Body of pancreas (tissue), 4 donors: ENCODE results near the gene TNFRSF25. TPM values are rescaled to one million over a fixed set of nuclear protein-coding genes. Genes with fewer than 3 reads are reported as not detected.

ENCODE experiments used
- ATAC-seq: fragments of 150-250 bp; one replicate; pipeline ENCODE4 v1.9.1; 2016
- DNase-seq, 4 donors: peaks; one replicate each; pipeline ENCODE4 v3.0.0-alpha.2; 2019
- H3K27ac ChIP-seq, 4 donors: fragments of 200-600 bp; sonication (generic); 1 replicate in 3 of 4; 2 replicates in 1 of 4; pipeline versions ENCODE4 v1.5.1 to v1.6.1; 2016 to 2019; ENCODE audit warnings: mild to moderate bottlenecking in 1 of 4, mixed read lengths in 1 of 4, moderate library complexity in 1 of 4
- H3K27me3 ChIP-seq, 2 donors: fragments of 200-600 bp; sonication (generic); one replicate each; pipeline ENCODE4 v1.6.0; 2016; ENCODE audit warnings: mild to moderate bottlenecking in 1 of 2
- H3K36me3 ChIP-seq, 2 donors: fragments of 200-600 bp; sonication (generic); replicated peaks in 1 of 2; 2 replicates each; pipeline ENCODE4 v1.5.1; 2016; ENCODE audit warnings: low read depth in 2 of 2; ENCODE audit not compliant: insufficient read depth in 1 of 2
- H3K4me1 ChIP-seq: fragments of 200-600 bp; sonication (generic); one replicate; pipeline ENCODE4 v1.6.0; 2016
- H3K4me3 ChIP-seq, 2 donors: fragments of 200-600 bp; sonication (generic); 1 replicate in 1 of 2; 2 replicates in 1 of 2; pipeline ENCODE4 v1.5.1; 2016 to 2019
- H3K9me3 ChIP-seq, 3 donors: fragments of 200-600 bp; sonication (generic); 1 replicate in 2 of 3; 2 replicates in 1 of 3; pipeline ENCODE4 v1.5.1; 2016
- POLR2A ChIP-seq, 3 donors: fragments of 450-650 bp; IDR thresholded peaks; one replicate each; pipeline ENCODE4 v1.6.1; 2016; ENCODE audit warnings: antibody characterized with exemption in 3 of 3, mild to moderate bottlenecking in 2 of 3
- WGBS, 2 donors: methylation state at CpG; one replicate each; pipeline ENCODE4 v1.1.5; 2017; 5-methylcytosine and 5-hydroxymethylcytosine counted together
- intact Hi-C: fragments of 100-400 bp; cut with DNase I; formaldehyde crosslinking; loops from one replicate; pipeline ENCODE4 v1.15.1; 2023
- total RNA-seq, 2 donors: library from RNA; depleted of rRNA; stranded (reverse); fragments of >200 nt; gene quantifications; one replicate each; pipeline ENCODE4 v1.1.0, GENCODE V29; 2016
- TF ChIP-seq, protein P1 (sequence below), 7 experiments: fragments of 450-650 bp in 4 of 7; fragments of 200-600 bp in 3 of 7; sonication (generic) in 3 of 7; IDR thresholded peaks; one replicate each; pipeline ENCODE4 v1.5.1; 2016 to 2019; ENCODE audit warnings: antibody characterized with exemption in 7 of 7

The TNFRSF25 gene
- total RNA-seq, 2 donors from 2014 or later, result 4.2 to 23.1 TPM

DNA sequence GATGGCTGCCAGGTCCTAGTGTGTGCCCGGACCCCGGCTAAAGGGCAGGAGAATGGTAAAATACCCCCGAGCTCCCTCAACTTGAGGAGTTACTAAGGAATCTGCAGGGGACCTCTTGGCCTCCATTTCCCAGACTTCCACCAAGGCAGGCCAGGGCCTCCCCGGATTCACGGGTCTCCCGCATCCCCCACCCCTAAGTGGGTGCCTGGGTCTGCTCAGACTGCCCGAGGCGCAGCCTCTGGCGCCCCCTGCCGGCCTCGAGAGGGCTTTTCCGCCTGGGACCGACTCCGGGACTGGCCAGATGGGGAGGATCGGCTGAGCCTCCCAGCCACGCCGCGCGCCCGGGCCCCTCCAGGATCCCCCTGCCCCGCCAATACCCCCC, 23.8 kb upstream of the TNFRSF25 start:
- H3K4me1 ChIP-seq, result peaks cover 42% of the 10 kb centered on the region
- 9 to 13% methylated on average over 3 to 21 of the region's 21 CpGs for WGBS, 2 donors
- peak overlapping the region; percentile 58 to 74 for H3K4me3 ChIP-seq
- peaks cover 0 to 13% of the 10 kb centered on the region in 2 donors for H3K27me3 ChIP-seq
- H3K9me3 ChIP-seq, result no peaks in the 10 kb centered on the region
- intact Hi-C loops, result loop anchor here (10.0 kb wide), 1 partner anchor 155 kb away; no protein-coding TSS in a partner anchor
- no peaks in the 10 kb centered on the region for H3K36me3 ChIP-seq
- ATAC-seq, result peak; percentile 68
- peak; percentile 72 to 77 (median 75) for DNase-seq
- no peak for TF ChIP-seq POLR2A (IDR thresholded peaks at IDR 0.05)
- TF ChIP-seq, protein P1, sequence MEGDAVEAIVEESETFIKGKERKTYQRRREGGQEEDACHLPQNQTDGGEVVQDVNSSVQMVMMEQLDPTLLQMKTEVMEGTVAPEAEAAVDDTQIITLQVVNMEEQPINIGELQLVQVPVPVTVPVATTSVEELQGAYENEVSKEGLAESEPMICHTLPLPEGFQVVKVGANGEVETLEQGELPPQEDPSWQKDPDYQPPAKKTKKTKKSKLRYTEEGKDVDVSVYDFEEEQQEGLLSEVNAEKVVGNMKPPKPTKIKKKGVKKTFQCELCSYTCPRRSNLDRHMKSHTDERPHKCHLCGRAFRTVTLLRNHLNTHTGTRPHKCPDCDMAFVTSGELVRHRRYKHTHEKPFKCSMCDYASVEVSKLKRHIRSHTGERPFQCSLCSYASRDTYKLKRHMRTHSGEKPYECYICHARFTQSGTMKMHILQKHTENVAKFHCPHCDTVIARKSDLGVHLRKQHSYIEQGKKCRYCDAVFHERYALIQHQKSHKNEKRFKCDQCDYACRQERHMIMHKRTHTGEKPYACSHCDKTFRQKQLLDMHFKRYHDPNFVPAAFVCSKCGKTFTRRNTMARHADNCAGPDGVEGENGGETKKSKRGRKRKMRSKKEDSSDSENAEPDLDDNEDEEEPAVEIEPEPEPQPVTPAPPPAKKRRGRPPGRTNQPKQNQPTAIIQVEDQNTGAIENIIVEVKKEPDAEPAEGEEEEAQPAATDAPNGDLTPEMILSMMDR (IDR thresholded peaks at IDR 0.05), result peak; percentile 70 to 95 (median 81)
- peak overlapping the region in 3 of 4 donors; percentile 80 to 85 (median 84) for H3K27ac ChIP-seq

DNA sequence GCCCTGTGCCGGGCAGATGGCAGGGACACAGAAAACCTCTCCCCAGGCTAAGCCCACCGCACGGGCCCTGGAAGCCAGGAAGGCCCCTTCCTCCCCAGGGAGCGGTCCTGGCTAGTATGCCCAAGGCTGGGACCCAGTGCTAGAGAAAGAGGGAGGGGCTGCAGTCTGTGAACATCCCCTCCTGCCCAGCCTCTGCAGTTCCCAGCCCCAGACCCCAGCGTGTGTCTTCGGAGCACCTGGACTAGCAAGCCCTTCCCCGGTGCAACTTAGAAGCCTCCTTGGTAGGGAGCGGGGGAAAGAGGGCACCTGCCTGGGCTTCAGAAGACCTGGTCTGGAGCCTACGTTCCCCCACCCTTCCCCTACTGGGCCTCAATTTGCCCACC, 23.4 kb upstream of the TNFRSF25 start:
- no peak for DNase-seq
- intact Hi-C loops, result loop anchor here (10.0 kb wide), 1 partner anchor 155 kb away; no protein-coding TSS in a partner anchor
- 48% methylated on average over 9 of the region's 9 CpGs; no CpG with 5 or more reads in 1 of the 2 donors for WGBS, 2 donors
- TF ChIP-seq, protein P1 (IDR thresholded peaks at IDR 0.05), result no peak
- no peak for TF ChIP-seq POLR2A (IDR thresholded peaks at IDR 0.05)
- Histone ChIP-seq H3K27ac (no peak overlapping the region), H3K4me1 (peaks cover 43% of the 10 kb centered on the region), H3K9me3 (no peaks in the 10 kb centered on the region), H3K4me3 (no peak overlapping the region), H3K27me3 (peaks cover 0 to 17% of the 10 kb centered on the region in 2 donors), H3K36me3 (no peaks in the 10 kb centered on the region)
- ATAC-seq, result no peak

DNA sequence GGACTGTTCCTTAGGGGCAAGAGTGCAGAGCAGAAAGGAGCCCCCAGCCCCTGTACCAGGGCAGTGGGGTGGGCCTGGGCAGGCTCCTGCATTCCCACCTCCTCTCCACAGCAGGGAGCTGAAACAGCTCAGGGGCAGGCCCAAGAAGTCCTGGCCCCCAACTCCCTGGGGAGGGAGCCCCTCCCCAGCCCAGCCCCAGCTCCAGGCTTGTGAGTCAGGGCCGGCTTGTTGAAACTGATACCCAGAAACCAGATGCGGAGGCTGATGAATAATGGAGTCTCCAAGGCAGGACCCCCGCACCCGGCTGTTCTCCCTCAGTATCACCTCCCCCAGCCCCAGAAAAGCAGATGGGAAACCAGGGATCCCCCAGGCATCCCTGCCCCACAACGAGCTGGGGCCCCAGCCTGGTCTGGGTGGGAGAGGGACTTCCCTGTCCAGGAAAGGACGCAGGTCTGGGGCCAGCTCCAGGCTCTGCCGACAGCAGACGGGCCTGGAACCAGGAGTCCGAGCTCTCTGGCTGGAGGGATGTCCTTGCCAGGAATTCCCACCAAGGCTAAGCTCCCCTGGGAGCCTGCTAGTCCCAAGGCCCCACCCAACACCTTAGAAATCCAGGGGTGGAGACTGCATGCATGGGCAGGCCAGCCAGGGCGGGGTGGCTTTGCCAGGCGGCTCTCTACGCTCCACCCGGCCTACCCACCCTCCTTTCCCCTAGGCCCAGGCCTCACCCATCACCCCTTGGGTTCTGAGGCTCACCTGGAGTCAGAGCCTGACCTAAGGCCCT, 22.8 kb upstream of the TNFRSF25 start:
- peaks cover 0 to 17% of the 10 kb centered on the region in 2 donors for H3K27me3 ChIP-seq
- intact Hi-C loops, result loop anchor here (10.0 kb wide), 1 partner anchor 156 kb away; no protein-coding TSS in a partner anchor
- H3K4me3 ChIP-seq, result no peak overlapping the region
- ATAC-seq (no peak), DNase-seq (no peak)
- H3K4me1 ChIP-seq, result peaks cover 43% of the 10 kb centered on the region
- no peak overlapping the region for H3K27ac ChIP-seq
- no peaks in the 10 kb centered on the region for H3K36me3 ChIP-seq
- TF ChIP-seq POLR2A (IDR thresholded peaks at IDR 0.05), result no peak
- TF ChIP-seq, protein P1 (IDR thresholded peaks at IDR 0.05), result no peak
- no peaks in the 10 kb centered on the region for H3K9me3 ChIP-seq
- 53 to 81% methylated on average over 8 to 10 of the region's 13 CpGs for WGBS, 2 donors

DNA sequence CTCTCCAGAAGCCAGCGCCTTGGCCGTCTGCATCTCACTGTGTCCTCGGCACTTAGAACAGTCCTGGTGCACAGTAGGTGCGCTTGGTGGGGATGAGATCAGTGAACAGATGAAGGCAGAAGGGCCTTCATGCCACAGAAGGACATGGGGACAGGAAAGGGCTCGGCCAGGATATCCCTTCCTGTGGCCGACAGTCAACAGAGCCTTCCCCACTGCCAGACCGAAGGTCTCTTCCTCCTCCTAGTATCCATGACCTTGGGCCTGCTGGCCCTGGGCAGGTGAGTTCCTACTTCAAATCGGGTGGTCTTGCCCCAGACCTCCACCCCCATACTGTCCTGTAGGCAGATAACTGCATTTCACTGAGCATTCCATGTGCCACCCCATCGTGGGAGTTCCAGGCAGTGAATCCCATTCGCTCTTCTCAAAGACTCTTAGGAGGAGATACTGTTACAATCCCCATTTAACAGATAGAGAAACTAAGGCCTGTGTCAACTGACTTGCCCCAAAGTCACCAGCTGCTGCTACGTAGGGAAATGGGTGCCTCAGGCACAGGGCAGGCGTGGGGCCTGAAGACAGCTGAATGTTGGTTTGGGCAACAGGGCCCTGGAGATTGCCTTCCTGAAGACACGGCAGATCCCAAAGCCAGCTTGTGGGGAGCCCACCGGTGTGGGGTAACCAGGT, 22.0 kb upstream of the TNFRSF25 start:
- WGBS, 2 donors, result 78 to 82% methylated on average over 11 to 14 of the region's 14 CpGs
- Histone ChIP-seq H3K9me3 (no peaks in the 10 kb centered on the region), H3K27ac (no peak overlapping the region), H3K27me3 (peaks cover 0 to 17% of the 10 kb centered on the region in 2 donors), H3K36me3 (no peaks in the 10 kb centered on the region), H3K4me1 (peaks cover 43% of the 10 kb centered on the region), H3K4me3 (no peak overlapping the region)
- ATAC-seq, result no peak
- DNase-seq, result no peak
- TF ChIP-seq POLR2A (IDR thresholded peaks at IDR 0.05), result no peak
- TF ChIP-seq, protein P1 (IDR thresholded peaks at IDR 0.05), result no peak
- intact Hi-C loops, result loop anchor here (10.0 kb wide), 1 partner anchor 157 kb away; no protein-coding TSS in a partner anchor
